GM12864 (cell line): Measurements from ENCODE around the gene PPM1B.

Experiments
- DNase-seq: peaks from one replicate; pipeline ENCODE4 v3.0.0-alpha.2; 2011; ENCODE audit warnings: low read depth
- H3K4me3 ChIP-seq: 2 replicates; pipeline ENCODE4 v1.5.1; 2011; ENCODE audit warnings: mild to moderate bottlenecking, low read depth, low read length, control low read depth
- CTCF ChIP-seq: IDR thresholded peaks from 2 replicates; pipeline ENCODE4 v1.5.1; 2011; ENCODE audit warnings: low read depth, mild to moderate bottlenecking, moderate library complexity, low read length, control low read depth, inconsistent platforms; ENCODE audit errors: missing control alignments

Gene PPM1B

DNA sequence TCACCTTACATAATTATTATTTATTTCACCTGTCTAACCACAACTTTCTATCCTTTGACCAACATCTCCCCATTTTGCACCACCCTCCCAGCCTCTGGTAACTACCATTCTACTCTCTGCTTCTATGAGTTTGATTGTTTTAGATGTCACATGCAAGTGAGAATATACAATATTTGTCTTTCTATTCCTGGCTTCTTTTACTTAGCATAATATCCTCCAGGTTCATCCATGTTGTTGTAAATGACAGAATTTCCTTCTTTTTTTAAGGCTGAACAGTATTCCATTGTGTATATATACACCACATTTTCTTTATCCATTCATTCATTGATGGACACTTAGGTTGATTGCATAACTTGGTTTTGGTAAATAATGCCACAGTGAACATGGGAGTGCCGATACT lies 24.0 kb downstream of the PPM1B start:
- DNase-seq: no peak
- H3K4me3 ChIP-seq: no peak overlapping the region
- TF ChIP-seq CTCF: no peak

GRCh38 chr2:44195714-44196113 lies 27.0 kb downstream of the PPM1B start:
- no peak for TF ChIP-seq CTCF
- no peak overlapping the region for H3K4me3 ChIP-seq
- no peak for DNase-seq

DNA sequence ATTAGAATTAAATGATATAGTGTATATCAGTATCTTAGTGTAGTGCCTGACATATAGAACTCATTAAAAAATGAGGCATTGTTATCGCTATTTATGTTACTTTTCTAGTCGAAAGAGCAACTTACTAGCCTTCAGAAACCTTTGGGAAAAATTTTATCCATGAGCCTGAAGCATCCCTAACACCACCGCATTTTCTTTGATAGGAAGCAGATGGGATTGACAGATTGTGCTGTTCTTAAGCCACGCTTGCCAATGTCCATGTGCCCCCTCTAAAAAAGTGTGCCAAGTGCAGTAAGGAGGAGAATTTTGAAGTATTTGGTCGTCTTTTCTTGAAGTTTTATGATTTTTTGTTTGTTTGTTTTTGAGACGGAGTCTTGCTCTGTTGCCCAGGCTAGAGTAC lies 29.1 kb downstream of the PPM1B start:
- no peak for DNase-seq
- no peak for TF ChIP-seq CTCF
- no peak overlapping the region for H3K4me3 ChIP-seq

- no peak for DNase-seq
- TF ChIP-seq CTCF: no peak
- no peak overlapping the region for H3K4me3 ChIP-seq
Observed at GRCh38 chr2:44200011-44200410, 31.3 kb downstream of the PPM1B start.

- no peak overlapping the region for H3K4me3 ChIP-seq
- no peak for DNase-seq
- no peak for TF ChIP-seq CTCF
Observed at GRCh38 chr2:44200759-44201158, 32.1 kb downstream of the PPM1B start.

- H3K4me3 ChIP-seq: no peak overlapping the region
- no peak for DNase-seq
- TF ChIP-seq CTCF: no peak
Observed at GRCh38 chr2:44201648-44202165, 33.0 kb downstream of the PPM1B start.

DNA sequence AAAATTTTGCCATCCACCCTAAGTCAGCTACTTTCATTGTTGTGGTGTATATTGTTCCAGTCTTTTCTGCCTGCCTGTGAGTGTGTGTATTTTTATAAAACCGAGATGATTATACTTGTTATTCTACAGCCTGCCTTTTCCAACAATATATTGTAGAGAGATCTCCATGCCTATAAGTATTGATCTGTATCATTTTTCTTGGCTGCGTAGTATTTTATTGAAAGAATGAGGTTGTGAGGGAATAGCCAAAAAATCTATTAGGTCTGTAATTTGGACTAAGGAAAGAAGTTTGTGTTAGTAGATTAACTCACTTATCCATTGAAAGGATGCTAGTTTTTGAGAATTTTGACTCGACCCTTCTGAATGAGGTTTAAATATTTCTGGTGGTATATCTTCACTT lies 34.9 kb downstream of the PPM1B start:
- no peak for DNase-seq
- TF ChIP-seq CTCF: no peak
- H3K4me3 ChIP-seq: no peak overlapping the region
